Measurements from ENCODE around the gene RBM20. TPM values are rescaled to one million over a fixed set of nuclear protein-coding genes. Genes with fewer than 3 reads are reported as not detected.

Gene RBM20
- polyA plus RNA-seq, 1 donor from 2014 or later = not detected

GRCh38 chr10:110845756-110846620 is 201.9 kb downstream of the RBM20 start:
- H3K4me1 Mint-ChIP-seq = peaks cover 59 to 74% (median 64%) of the 10 kb centered on the region in 3 donors
- peaks cover 4% of the 10 kb centered on the region for H3K36me3 Mint-ChIP-seq
- peaks cover 0 to 3% (median 2%) of the 10 kb centered on the region in 3 donors for H3K9me3 Mint-ChIP-seq
- peak overlapping the region in 2 of 3 donors; percentile 86 to 95 for H3K27ac Mint-ChIP-seq
- H3K4me3 Mint-ChIP-seq = peak overlapping the region in 2 of 4 donors; percentile 44 to 82
- H3K27me3 Mint-ChIP-seq = no peaks in the 10 kb centered on the region

GRCh38 chr10:110847374-110847773 is 203.2 kb downstream of the RBM20 start:
- Mint-ChIP-seq H3K4me3 (peak overlapping the region in 1 of 4 donors; percentile 84), H3K4me1 (peaks cover 49 to 70% (median 58%) of the 10 kb centered on the region in 3 donors), H3K27ac (peak overlapping the region in 2 of 3 donors; percentile 82 to 86), H3K27me3 (no peaks in the 10 kb centered on the region), H3K9me3 (peaks cover 0 to 3% (median 2%) of the 10 kb centered on the region in 3 donors), H3K36me3 (peaks cover 7% of the 10 kb centered on the region)

GRCh38 chr10:110848106-110848505 is 204.0 kb downstream of the RBM20 start:
- H3K4me1 Mint-ChIP-seq = peaks cover 48 to 68% (median 58%) of the 10 kb centered on the region in 3 donors
- H3K4me3 Mint-ChIP-seq = no peak overlapping the region
- no peak overlapping the region for H3K27ac Mint-ChIP-seq

GRCh38 chr10:110850099-110850498 is 206.0 kb downstream of the RBM20 start:
- peak overlapping the region in 1 of 3 donors; percentile 10 for H3K27ac Mint-ChIP-seq
- H3K36me3 Mint-ChIP-seq = peaks cover 5% of the 10 kb centered on the region
- no peaks in the 10 kb centered on the region for H3K27me3 Mint-ChIP-seq
- peaks cover 0 to 3% (median 0%) of the 10 kb centered on the region in 3 donors for H3K9me3 Mint-ChIP-seq
- peak overlapping the region in 1 of 4 donors; percentile 67 for H3K4me3 Mint-ChIP-seq
- H3K4me1 Mint-ChIP-seq = peaks cover 41 to 64% (median 59%) of the 10 kb centered on the region in 3 donors

More at GRCh38 chr10:110848106-110848505, 204.0 kb downstream of the RBM20 start:
- peaks cover 0 to 3% (median 2%) of the 10 kb centered on the region in 3 donors for H3K9me3 Mint-ChIP-seq
- no peaks in the 10 kb centered on the region for H3K27me3 Mint-ChIP-seq
- peaks cover 7% of the 10 kb centered on the region for H3K36me3 Mint-ChIP-seq

- Mint-ChIP-seq H3K36me3 (peaks cover 5% of the 10 kb centered on the region), H3K4me3 (no peak overlapping the region)
These were observed 207.0 kb downstream of the RBM20 start for GRCh38 chr10:110851020-110851612.

GRCh38 chr10:110852255-110852896 is 208.2 kb downstream of the RBM20 start:
- H3K9me3 Mint-ChIP-seq = peaks cover 0 to 3% (median 2%) of the 10 kb centered on the region in 3 donors

More at GRCh38 chr10:110851020-110851612, 207.0 kb downstream of the RBM20 start:
- Mint-ChIP-seq H3K4me1 (peaks cover 34 to 59% (median 55%) of the 10 kb centered on the region in 3 donors), H3K9me3 (peaks cover 0 to 3% (median 2%) of the 10 kb centered on the region in 3 donors), H3K27ac (peak overlapping the region in 1 of 3 donors; percentile 73), H3K27me3 (no peaks in the 10 kb centered on the region)

GRCh38 chr10:110852947-110853346 is 208.8 kb downstream of the RBM20 start:
- Mint-ChIP-seq H3K4me3 (no peak overlapping the region), H3K27me3 (no peaks in the 10 kb centered on the region), H3K9me3 (peaks cover 0 to 3% (median 2%) of the 10 kb centered on the region in 3 donors), H3K4me1 (peaks cover 28 to 52% (median 48%) of the 10 kb centered on the region in 3 donors), H3K27ac (no peak overlapping the region), H3K36me3 (peaks cover 5% of the 10 kb centered on the region)

More at GRCh38 chr10:110852255-110852896, 208.2 kb downstream of the RBM20 start:
- H3K27me3 Mint-ChIP-seq = no peaks in the 10 kb centered on the region
- H3K4me1 Mint-ChIP-seq = peaks cover 28 to 52% (median 47%) of the 10 kb centered on the region in 3 donors
- peaks cover 5% of the 10 kb centered on the region for H3K36me3 Mint-ChIP-seq
- no peak overlapping the region for H3K4me3 Mint-ChIP-seq
- H3K27ac Mint-ChIP-seq = peak overlapping the region in 1 of 3 donors; percentile 53

GRCh38 chr10:110853921-110854605 is 209.9 kb downstream of the RBM20 start:
- peaks cover 5% of the 10 kb centered on the region for H3K36me3 Mint-ChIP-seq
- peaks cover 0 to 2% (median 0%) of the 10 kb centered on the region in 3 donors for H3K9me3 Mint-ChIP-seq
- H3K4me1 Mint-ChIP-seq = peaks cover 30 to 52% (median 50%) of the 10 kb centered on the region in 3 donors
- H3K27ac Mint-ChIP-seq = no peak overlapping the region
- H3K27me3 Mint-ChIP-seq = no peaks in the 10 kb centered on the region
- no peak overlapping the region for H3K4me3 Mint-ChIP-seq

GRCh38 chr10:110857265-110858171 is 213.4 kb downstream of the RBM20 start:
- Mint-ChIP-seq H3K27ac (peak overlapping the region; percentile 70 to 96 (median 80)), H3K36me3 (no peaks in the 10 kb centered on the region), H3K27me3 (no peaks in the 10 kb centered on the region), H3K9me3 (peaks cover 0 to 2% (median 0%) of the 10 kb centered on the region in 3 donors), H3K4me1 (peaks cover 52 to 63% (median 56%) of the 10 kb centered on the region in 3 donors), H3K4me3 (peak overlapping the region in 2 of 4 donors; percentile 64 to 83)

- Mint-ChIP-seq H3K36me3 (no peaks in the 10 kb centered on the region), H3K27me3 (no peaks in the 10 kb centered on the region), H3K4me1 (peaks cover 49 to 63% (median 51%) of the 10 kb centered on the region in 3 donors), H3K27ac (peak overlapping the region; percentile 70 to 81 (median 80)), H3K4me3 (peak overlapping the region in 3 of 4 donors; percentile 25 to 70 (median 53)), H3K9me3 (peaks cover 0 to 2% (median 0%) of the 10 kb centered on the region in 3 donors)
These were observed 214.3 kb downstream of the RBM20 start for GRCh38 chr10:110858297-110858934.

GRCh38 chr10:110859206-110859972 is 215.3 kb downstream of the RBM20 start:
- H3K27ac Mint-ChIP-seq = peak overlapping the region; percentile 93 to 95 (median 94)
- no peaks in the 10 kb centered on the region for H3K36me3 Mint-ChIP-seq
- H3K4me1 Mint-ChIP-seq = peaks cover 44 to 65% (median 52%) of the 10 kb centered on the region in 3 donors
- H3K4me3 Mint-ChIP-seq = peak overlapping the region in 3 of 4 donors; percentile 64 to 95 (median 77)
- peaks cover 0 to 2% (median 0%) of the 10 kb centered on the region in 3 donors for H3K9me3 Mint-ChIP-seq
- no peaks in the 10 kb centered on the region for H3K27me3 Mint-ChIP-seq

GRCh38 chr10:110859973-110860376 is 215.8 kb downstream of the RBM20 start:
- Mint-ChIP-seq H3K4me1 (peaks cover 50 to 70% (median 57%) of the 10 kb centered on the region in 3 donors), H3K36me3 (no peaks in the 10 kb centered on the region), H3K27me3 (no peaks in the 10 kb centered on the region), H3K27ac (peak overlapping the region; percentile 93 to 95 (median 94)), H3K4me3 (peak overlapping the region; percentile 16 to 95 (median 70)), H3K9me3 (peaks cover 0 to 2% (median 0%) of the 10 kb centered on the region in 3 donors)

Measured in IgD-negative memory B cell (primary cell).